H1 (cell line): ENCODE results near the gene WDFY3. TPM values are rescaled to one million over a fixed set of nuclear protein-coding genes. Genes with fewer than 3 reads are reported as not detected.

Source experiments
- CTCF ChIA-PET: fragments of 300-600 bp; sonication (Branson Sonifier 250); formaldehyde crosslinking; loops from one replicate; lab custom pipeline; 2021; ENCODE audit not compliant: partially characterized antibody; lab: Charles Lee
- POLR2A ChIA-PET: fragments of 300-600 bp; sonication (Branson Sonifier 250); formaldehyde crosslinking; loops from one replicate; lab custom pipeline; 2021; ENCODE audit warnings: inconsistent platforms; ENCODE audit not compliant: partially characterized antibody; lab: Charles Lee
- DNase-seq, 2 experiments: peaks; one replicate each; pipeline versions ENCODE4 v3.0.0 to v3.0.0-alpha.2; 2010 to 2022; ENCODE audit warnings: low spot score in 2 of 2, low read depth in 1 of 2, mixed read lengths in 1 of 2
- FAIRE-seq: peaks from 2 replicates; lab custom pipeline; 2011; peaks lifted over from hg19 to GRCh38; lab: Jason Lieb, UNC
- H2AFZ ChIP-seq: 2 replicates; pipeline ENCODE4 v1.8.1; 2012; ENCODE audit warnings: low read length, inconsistent platforms
- H2AK5ac ChIP-seq: 2 replicates; pipeline ENCODE4 v1.6.1; 2013; ENCODE audit warnings: low read depth, low read length
- H2BK120ac ChIP-seq: replicated peaks from 2 replicates; pipeline ENCODE3; 2013; ENCODE audit warnings: low read depth, low read length, inconsistent platforms
- H2BK12ac ChIP-seq: 2 replicates; pipeline ENCODE4 v1.6.1; 2013; ENCODE audit warnings: low read depth, low read length
- H2BK15ac ChIP-seq: 2 replicates; pipeline ENCODE4 v1.6.1; 2013; ENCODE audit warnings: low read length
- H2BK20ac ChIP-seq: 2 replicates; pipeline ENCODE4 v1.6.1; 2013; ENCODE audit warnings: low read length
- H2BK5ac ChIP-seq: 2 replicates; pipeline ENCODE4 v1.6.1; 2013; ENCODE audit warnings: low read depth, low read length
- H3K14ac ChIP-seq: 2 replicates; pipeline ENCODE4 v1.6.1; 2013; ENCODE audit warnings: inconsistent platforms; ENCODE audit not compliant: insufficient read length
- H3K18ac ChIP-seq: 2 replicates; pipeline ENCODE4 v1.6.1; 2013; ENCODE audit warnings: low read length; ENCODE audit errors: extremely low read depth
- H3K23ac ChIP-seq: 2 replicates; pipeline ENCODE4 v1.6.1; 2013; ENCODE audit warnings: inconsistent platforms; ENCODE audit not compliant: insufficient read length
- H3K23me2 ChIP-seq: 2 replicates; pipeline ENCODE4 v1.6.1; 2013; ENCODE audit warnings: low read depth, low read length
- H3K27ac ChIP-seq: 2 replicates; pipeline ENCODE4 v1.6.1; 2011; ENCODE audit warnings: low read depth, low read length, inconsistent platforms
- H3K27me3 ChIP-seq, 4 experiments: replicated peaks in 1 of 4; 1 replicate in 1 of 4; 2 replicates in 3 of 4; pipeline versions ENCODE4 v1.6.1 to v1.8.1; 2011 to 2013; ENCODE audit warnings: low read length in 3 of 4, mild to moderate bottlenecking in 3 of 4, inconsistent platforms in 2 of 4, mixed read lengths in 2 of 4, moderate library complexity in 1 of 4; ENCODE audit not compliant: control insufficient read depth in 3 of 4, insufficient read depth in 3 of 4; ENCODE audit errors: extremely low read depth in 1 of 4
- H3K36me3 ChIP-seq, 4 experiments: 2 replicates each; pipeline versions ENCODE4 v1.6.1 to v1.8.1; 2011 to 2013; ENCODE audit warnings: mild to moderate bottlenecking in 4 of 4, low read length in 3 of 4, moderate library complexity in 2 of 4, control low read depth in 1 of 4, inconsistent platforms in 1 of 4; ENCODE audit not compliant: insufficient read depth in 4 of 4, control insufficient read depth in 2 of 4
- H3K4ac ChIP-seq: replicated peaks from 2 replicates; pipeline ENCODE3; 2013; ENCODE audit warnings: low read length, low read depth, mixed read lengths, inconsistent platforms; ENCODE audit not compliant: insufficient read length
- H3K4me1 ChIP-seq, 4 experiments: replicated peaks in 1 of 4; 1 replicate in 1 of 4; 2 replicates in 3 of 4; pipeline versions ENCODE4 v1.6.1 to v1.8.1; 2011 to 2013; ENCODE audit warnings: low read length in 3 of 4, inconsistent platforms in 2 of 4, mixed read lengths in 1 of 4; ENCODE audit not compliant: insufficient read depth in 4 of 4, control insufficient read depth in 3 of 4
- H3K4me2 ChIP-seq, 2 experiments: 2 replicates each; pipeline versions ENCODE4 v1.6.1 to v1.8.1; 2011 to 2013; ENCODE audit warnings: low read depth in 2 of 2, low read length in 2 of 2, control low read depth in 1 of 2, inconsistent platforms in 1 of 2, mild to moderate bottlenecking in 1 of 2; ENCODE audit not compliant: insufficient read depth in 1 of 2
- H3K4me3 ChIP-seq, 4 experiments: fragments of 200-600, 300-600 bp in 1 of 4; sonication (generic), shearing (Covaris generic), sonication (Bioruptor Twin) in 1 of 4; 2 replicates each; pipeline versions ENCODE4 v1.5.1 to v1.8.1; 2011 to 2016; ENCODE audit warnings: low read length in 4 of 4, low read depth in 3 of 4, control low read depth in 2 of 4, inconsistent platforms in 2 of 4, mild to moderate bottlenecking in 2 of 4, mixed read lengths in 1 of 4, moderate library complexity in 1 of 4; ENCODE audit not compliant: insufficient read depth in 2 of 4; ENCODE audit errors: extremely low read depth in 1 of 4
- H3K56ac ChIP-seq: replicated peaks from 2 replicates; pipeline ENCODE3; 2013; ENCODE audit warnings: low read depth, mild to moderate bottlenecking, mixed read lengths, low read length, inconsistent platforms; ENCODE audit not compliant: insufficient read length
- H3K79me1 ChIP-seq: 2 replicates; pipeline ENCODE4 v1.6.1; 2013; ENCODE audit warnings: low read depth, low read length, control low read depth
- H3K79me2 ChIP-seq, 2 experiments: 2 replicates each; pipeline versions ENCODE4 v1.6.1 to v1.8.1; 2012 to 2013; ENCODE audit warnings: low read length in 2 of 2, mild to moderate bottlenecking in 2 of 2, inconsistent platforms in 1 of 2; ENCODE audit not compliant: insufficient read depth in 2 of 2, control insufficient read depth in 1 of 2
- H3K9ac ChIP-seq, 4 experiments: replicated peaks in 1 of 4; 1 replicate in 1 of 4; 2 replicates in 3 of 4; pipeline versions ENCODE4 v1.6.1 to v1.8.1; 2011 to 2013; ENCODE audit warnings: low read depth in 3 of 4, low read length in 3 of 4, control low read depth in 2 of 4, mild to moderate bottlenecking in 2 of 4, moderate library complexity in 2 of 4, inconsistent platforms in 1 of 4; ENCODE audit errors: extremely low read depth in 1 of 4
- H3K9me3 ChIP-seq, 2 experiments: 2 replicates each; pipeline versions ENCODE4 v1.6.1 to v1.8.1; 2012 to 2013; ENCODE audit warnings: mild to moderate bottlenecking in 2 of 2, moderate library complexity in 2 of 2, control low read depth in 1 of 2, inconsistent platforms in 1 of 2, low read depth in 1 of 2, low read length in 1 of 2, mixed read lengths in 1 of 2; ENCODE audit not compliant: insufficient read depth in 2 of 2
- H4K20me1 ChIP-seq, 2 experiments: replicated peaks in 1 of 2; 2 replicates each; pipeline versions ENCODE3 to v1.8.1; 2011 to 2013; ENCODE audit warnings: inconsistent platforms in 2 of 2, low read length in 2 of 2, mild to moderate bottlenecking in 1 of 2; ENCODE audit not compliant: insufficient read depth in 2 of 2, control insufficient read depth in 1 of 2
- H4K5ac ChIP-seq: 2 replicates; pipeline ENCODE4 v1.6.1; 2013; ENCODE audit warnings: low read length, low read depth, mixed read lengths, inconsistent platforms; ENCODE audit not compliant: insufficient read length
- H4K8ac ChIP-seq: 2 replicates; pipeline ENCODE4 v1.8.0; 2013; ENCODE audit warnings: mild to moderate bottlenecking, moderate library complexity, low read length, inconsistent platforms; ENCODE audit not compliant: insufficient read depth; ENCODE audit errors: extremely low read depth
- H4K91ac ChIP-seq: replicated peaks from 2 replicates; pipeline ENCODE3; 2013; ENCODE audit warnings: low read length, mixed read lengths, inconsistent platforms; ENCODE audit not compliant: insufficient read length
- CHD1 ChIP-seq: IDR thresholded peaks from 2 replicates; pipeline ENCODE4 v1.6.1; 2012; ENCODE audit warnings: low read depth, low read length, improper control_type of control experiment
- CHD2 ChIP-seq: IDR thresholded peaks from 2 replicates; pipeline ENCODE4 v1.6.1; 2012; ENCODE audit warnings: low read length, improper control_type of control experiment
- GTF2F1 ChIP-seq: IDR thresholded peaks from 2 replicates; pipeline ENCODE4 v1.6.1; 2012; ENCODE audit warnings: low read depth, low read length, improper control_type of control experiment, borderline replicate concordance
- KDM1A ChIP-seq: fragments of 200-600, 300-600 bp; sonication (generic); IDR thresholded peaks from 2 replicates; pipeline ENCODE4 v1.7.1; 2016; ENCODE audit warnings: mild to moderate bottlenecking, low read length, borderline replicate concordance
- KDM5A ChIP-seq: fragments of 200-600 bp; IDR thresholded peaks from 2 replicates; pipeline ENCODE4 v1.7.1; 2012; ENCODE audit warnings: mild to moderate bottlenecking, low read length, inconsistent platforms, mixed read lengths
- NANOG ChIP-seq: IDR thresholded peaks from 2 replicates; pipeline ENCODE4 v1.6.1; 2011; ENCODE audit warnings: low read length, low read depth, mild to moderate bottlenecking, inconsistent platforms; ENCODE audit not compliant: insufficient read depth, poor library complexity, severe bottlenecking
- POLR2AphosphoS5 ChIP-seq: IDR thresholded peaks from 2 replicates; pipeline ENCODE4 v1.6.1; 2011; ENCODE audit warnings: low read depth, low read length
- RFX5 ChIP-seq: IDR thresholded peaks from 2 replicates; pipeline ENCODE4 v1.6.1; 2011; ENCODE audit warnings: low read depth, low read length, improper control_type of control experiment, borderline replicate concordance
- SAP30 ChIP-seq: fragments of 300-600 bp; sonication (generic); IDR thresholded peaks from 2 replicates; pipeline ENCODE4 v1.7.1; 2012; ENCODE audit warnings: low read length, moderate library complexity, mild to moderate bottlenecking, inconsistent platforms; ENCODE audit not compliant: insufficient read depth, insufficient replicate concordance
- SIRT6 ChIP-seq: IDR thresholded peaks from one replicate; pipeline ENCODE4 v1.7.1; 2012; ENCODE audit warnings: low read length, inconsistent platforms
- SIX5 ChIP-seq: IDR thresholded peaks from 2 replicates; pipeline ENCODE4 v1.6.1; 2011; ENCODE audit warnings: mild to moderate bottlenecking, low read depth, low read length
- SP2 ChIP-seq: IDR thresholded peaks from 2 replicates; pipeline ENCODE4 v1.6.1; 2012; ENCODE audit warnings: mild to moderate bottlenecking, low read length, inconsistent platforms
- SUZ12 ChIP-seq: fragments of 200-600 bp; sonication (generic); IDR thresholded peaks from 2 replicates; pipeline ENCODE4 v1.6.1; 2012; ENCODE audit warnings: mild to moderate bottlenecking, inconsistent platforms, low read length, moderate library complexity, mixed read lengths
- WGBS, 2 experiments: shearing (Covaris generic) in 1 of 2; methylation state at CpG; one replicate each; pipeline versions ENCODE4 v1.1.6 to v1.1.7; 2013 to 2015; ENCODE audit warnings: low lambda C conversion rate in 2 of 2, mixed read lengths in 2 of 2, inconsistent platforms in 1 of 2, low coverage in 1 of 2, missing lambda C conversion rate in 1 of 2; ENCODE audit not compliant: insufficient replicate concordance in 2 of 2, insufficient coverage in 1 of 2, insufficient read length in 1 of 2; ENCODE audit errors: extremely low coverage in 1 of 2, missing lambda C conversion rate in 1 of 2; 5-methylcytosine and 5-hydroxymethylcytosine counted together
- polyA plus RNA-seq, 7 experiments: library from polyadenylated mRNA; depleted of rRNA in 3 of 7; stranded (reverse) in 5 of 7; unstranded in 2 of 7; fragments of >200 nt in 5 of 7; fragments of 200-250 nt in 2 of 7; gene quantifications; 1 replicate in 5 of 7; 2 replicates in 1 of 7; 4 replicates in 1 of 7; pipeline versions ENCODE4 v1.2.1 to v1.2.3, GENCODE V29; 2011 to 2013; ENCODE audit warnings: missing spikeins in 2 of 7, mixed read lengths in 2 of 7
- total RNA-seq: library from RNA; stranded (reverse); fragmentation: NEBNext Ultra II Directional; extraction: Animal tissue kit (Norgen Biotek cat#: 25700); gene quantifications from 2 replicates; pipeline ENCODE4 v1.2.1, GENCODE V29; 2021

Gene WDFY3
- total and polyA plus RNA-seq, 2 of the 8 experiments (the other 6 are each of a cell fraction or from before 2014, with no cell fraction given) = 25.6 to 62.4 TPM

DNA sequence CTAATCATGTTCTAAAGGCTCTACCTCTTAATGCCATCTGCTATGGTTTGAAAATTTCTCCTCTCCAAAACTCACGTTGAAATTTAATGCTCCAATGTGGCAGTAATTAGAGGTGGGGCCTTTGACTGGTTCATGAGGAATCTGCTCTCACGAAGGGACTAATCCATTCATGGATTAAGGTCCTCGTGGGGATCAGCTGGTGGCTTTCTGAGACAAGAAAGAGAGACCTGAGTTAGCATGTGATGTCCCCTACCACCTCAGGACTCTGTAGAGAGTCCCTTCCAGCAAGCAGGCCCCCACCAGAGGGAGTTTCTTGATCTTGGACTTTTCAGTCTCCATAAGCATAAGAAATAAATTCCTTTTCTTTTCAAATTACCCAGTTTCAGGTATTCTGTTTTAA, 65.3 kb downstream of the WDFY3 start:
- Histone ChIP-seq H4K91ac (no peak overlapping the region), H3K27me3 (no peaks in the 10 kb centered on the region), H3K79me1 (peaks cover 4% of the 10 kb centered on the region; the same call in 1 of the 2 replicates), H2AK5ac (no peak overlapping the region), H3K23ac (no peak overlapping the region), H3K27ac (no peak overlapping the region), H3K36me3 (no peaks in the 10 kb centered on the region), H3K23me2 (no peaks in the 10 kb centered on the region), H4K5ac (no peak overlapping the region), H3K9me3 (no peaks in the 10 kb centered on the region), H2AFZ (no peak overlapping the region), H3K56ac (no peak overlapping the region), H3K4ac (no peak overlapping the region), H2BK120ac (no peak overlapping the region), H2BK5ac (no peak overlapping the region), H3K4me3 (no peak overlapping the region), H3K9ac (no peak overlapping the region), H2BK12ac (no peak overlapping the region), H2BK15ac (no peak overlapping the region), H3K4me1 (peaks cover 0 to 9% (median 3%) of the 10 kb centered on the region in 4 experiments; a peak in 3 of 7 replicates), H4K20me1 (no peaks in the 10 kb centered on the region), H3K14ac (no peak overlapping the region), H3K79me2 (peaks cover 0 to 22% of the 10 kb centered on the region in 2 experiments; a peak in 2 of 4 replicates), H3K4me2 (no peak overlapping the region), H4K8ac (no peak overlapping the region), H2BK20ac (no peak overlapping the region), H3K18ac (no peak overlapping the region)
- DNase-seq (no peak), FAIRE-seq (no peak)
- POLR2A ChIA-PET = no interaction called here
- WGBS, 2 experiments = 53% methylated on average over 3 of the region's 3 CpGs; no CpG with 5 or more reads in 1 of the 2 experiments
- TF ChIP-seq POLR2AphosphoS5 (no peak), CHD2 (no peak), KDM5A (no peak), SIRT6 (no peak), CHD1 (no peak), RFX5 (no peak), SUZ12 (no peak), SIX5 (no peak), GTF2F1 (no peak), SP2 (no peak), NANOG (no peak), SAP30 (no peak), KDM1A (no peak)
- CTCF ChIA-PET = interaction anchor here (1.4 kb wide), 1 partner anchor 151 kb away, joined by 5 read pairs; no protein-coding TSS in a partner anchor
